Activated naive CD8-positive, alpha-beta T cell (primary cell): ENCODE measurements around the gene RTN4R.
A peak's percentile ranks its signal among the peaks of the same experiment; 100 is the strongest.
"Not testable (repeated sequence)": the region's sequence is repeated elsewhere in the genome, so short reads cannot be mapped to it uniquely, and the experiment has no call there.

Experiments used
- H3K27ac Mint-ChIP-seq: one replicate; pipeline ENCODE4 v1.8.0; 2021; ENCODE audit warnings: mixed read lengths
- H3K27me3 Mint-ChIP-seq: one replicate; pipeline ENCODE4 v1.8.0; 2021; ENCODE audit warnings: mixed read lengths
- H3K36me3 Mint-ChIP-seq: one replicate; pipeline ENCODE4 v1.8.0; 2021; ENCODE audit warnings: mixed read lengths
- H3K4me1 Mint-ChIP-seq: one replicate; pipeline ENCODE4 v1.8.0; 2021; ENCODE audit warnings: low read depth, mixed read lengths
- H3K4me3 Mint-ChIP-seq: one replicate; pipeline ENCODE4 v1.8.0; 2021; ENCODE audit warnings: mild to moderate bottlenecking, mixed read lengths
- H3K9me3 Mint-ChIP-seq: one replicate; pipeline ENCODE4 v1.8.0; 2021; ENCODE audit warnings: low read depth, mixed read lengths

Gene RTN4R

DNA sequence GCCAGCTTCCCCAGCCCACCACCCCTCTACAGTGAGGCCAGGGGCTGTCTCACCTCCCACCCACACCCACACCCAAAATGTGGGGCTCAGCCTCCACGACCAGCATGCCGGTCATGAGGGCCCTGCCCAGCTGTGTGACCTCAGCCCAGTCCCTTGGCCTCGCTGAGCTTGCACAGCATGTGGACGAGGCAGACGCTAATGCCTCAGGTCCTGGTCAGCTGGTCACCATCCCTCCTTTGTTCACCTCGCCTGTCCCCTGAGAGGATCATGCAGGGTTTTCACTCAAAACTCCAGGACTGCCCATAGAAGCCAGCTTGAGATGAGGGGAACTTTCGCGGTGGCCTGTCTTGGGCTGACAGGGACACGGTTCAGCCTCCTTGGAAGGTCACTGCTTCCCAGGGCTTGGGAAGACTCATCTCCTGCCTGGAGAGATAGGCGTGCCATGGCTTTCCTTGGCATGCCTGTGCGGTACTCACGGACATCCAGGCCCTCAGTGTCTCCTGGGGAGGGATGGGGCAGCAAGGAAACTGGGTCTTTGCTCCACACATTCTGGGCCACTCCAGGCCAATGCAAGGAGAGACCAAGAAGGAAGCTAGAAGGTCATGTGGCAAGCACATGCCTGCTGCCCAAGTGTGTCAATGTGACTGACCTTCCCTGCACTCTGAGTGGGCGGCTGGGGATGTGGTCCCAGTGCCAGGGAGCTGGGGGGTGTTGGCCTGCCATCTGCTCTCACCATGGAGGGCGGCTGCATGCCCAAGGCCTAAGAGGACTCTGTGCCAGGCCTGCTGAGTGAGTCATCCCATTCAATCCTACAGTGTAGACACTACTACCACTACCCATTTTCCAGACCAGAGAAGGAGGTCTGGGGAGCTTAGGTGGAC, 3.2 kb upstream of the RTN4R start:
- Mint-ChIP-seq H3K27ac (no peak overlapping the region), H3K27me3 (no peaks in the 10 kb centered on the region), H3K4me1 (peaks cover 6% of the 10 kb centered on the region), H3K4me3 (no peak overlapping the region), H3K36me3 (no peaks in the 10 kb centered on the region), H3K9me3 (no peaks in the 10 kb centered on the region)

DNA sequence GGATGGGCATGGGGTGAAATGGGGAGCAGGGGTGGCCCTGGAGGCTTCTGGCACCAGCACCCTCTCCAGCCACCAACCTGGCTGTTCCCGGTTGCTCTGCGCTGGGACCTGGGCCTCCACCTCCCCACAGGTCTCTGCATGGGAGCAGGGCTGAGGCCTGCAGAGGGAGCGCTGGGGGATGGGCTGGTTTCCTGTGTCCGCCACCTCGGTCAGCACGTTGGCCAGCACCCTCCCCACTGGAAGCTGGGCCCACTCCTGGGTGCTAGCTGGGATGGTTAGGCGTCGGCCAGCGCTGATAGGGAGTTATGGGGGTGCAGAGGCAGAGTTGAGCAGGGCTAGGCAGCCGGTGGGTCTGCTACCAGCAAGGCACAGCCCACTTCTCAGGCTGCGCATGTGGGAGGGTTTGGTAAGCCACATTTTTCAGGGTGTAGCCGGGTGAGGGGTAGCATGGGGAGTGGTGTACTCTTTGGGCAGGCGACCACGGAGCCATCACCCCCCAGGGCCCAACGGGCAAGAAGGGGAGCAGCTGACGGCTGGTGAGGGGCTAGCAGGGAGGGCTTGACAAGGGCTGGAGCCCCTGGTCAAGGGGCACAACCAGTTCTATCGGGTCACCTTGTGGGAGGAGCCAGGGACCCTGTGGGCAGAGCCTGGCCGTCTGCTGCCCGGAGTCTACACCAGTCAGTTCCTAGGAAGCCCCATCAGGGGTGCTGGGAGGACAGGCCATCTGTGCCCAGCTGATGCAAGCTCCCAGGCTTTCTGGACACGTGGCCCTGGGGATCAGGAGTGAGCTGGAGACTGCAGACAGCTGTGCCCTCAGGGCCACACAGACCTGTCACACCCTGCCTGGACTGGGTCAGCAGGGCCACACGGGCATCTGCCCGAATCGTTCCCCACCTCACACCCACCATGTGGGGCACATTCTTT, 2.3 kb upstream of the RTN4R start:
- not testable (repeated sequence) for H3K27ac Mint-ChIP-seq, H3K36me3 Mint-ChIP-seq, H3K4me3 Mint-ChIP-seq, H3K4me1 Mint-ChIP-seq, H3K9me3 Mint-ChIP-seq, H3K27me3 Mint-ChIP-seq

DNA sequence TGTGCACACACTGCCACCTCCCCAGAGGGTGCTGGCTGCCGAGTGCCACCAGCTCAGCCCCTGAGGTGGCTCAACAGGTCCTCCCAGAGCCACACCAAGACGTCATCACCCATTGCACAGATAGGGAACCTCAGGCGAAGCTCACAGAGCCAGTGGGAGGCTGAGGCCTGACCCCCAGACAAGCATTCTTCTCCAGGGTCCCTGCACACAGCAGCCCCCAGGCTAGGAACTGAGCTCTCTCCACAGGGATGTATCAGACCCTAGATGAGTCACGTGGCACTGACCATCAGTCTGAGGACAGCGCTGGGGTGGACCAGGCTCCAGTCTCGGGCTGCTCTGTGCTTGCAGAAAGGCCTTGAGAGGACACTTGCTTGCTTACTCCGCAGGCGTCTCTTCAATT, 1.6 kb upstream of the RTN4R start:
- not testable (repeated sequence) for H3K4me3 Mint-ChIP-seq, H3K27ac Mint-ChIP-seq

DNA sequence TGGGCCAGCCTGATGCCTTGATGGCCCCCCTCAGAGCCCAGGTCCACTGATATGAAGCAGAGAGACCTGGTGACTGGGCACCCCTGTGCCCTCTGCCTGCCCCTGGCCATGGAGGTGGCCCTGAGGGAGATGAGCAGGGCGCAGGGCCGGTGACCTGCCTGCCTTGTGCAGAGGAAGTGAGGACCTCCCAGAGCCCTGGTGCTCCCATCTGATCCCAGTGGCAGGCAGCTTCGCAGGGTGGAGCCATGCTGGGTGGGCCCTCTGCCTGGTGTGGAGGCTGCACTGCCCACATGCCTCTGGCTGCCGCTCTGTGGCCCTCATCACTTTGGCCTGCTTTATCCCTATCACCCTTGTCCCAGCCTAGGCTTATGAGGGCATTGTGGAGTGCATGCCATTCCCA, 1.1 kb upstream of the RTN4R start:
- H3K4me3 Mint-ChIP-seq, H3K36me3 Mint-ChIP-seq, H3K4me1 Mint-ChIP-seq, H3K27ac Mint-ChIP-seq, H3K27me3 Mint-ChIP-seq, H3K9me3 Mint-ChIP-seq: not testable (repeated sequence)

More for the DNA sequence above, 1.6 kb upstream of the RTN4R start:
- not testable (repeated sequence) for H3K9me3 Mint-ChIP-seq, H3K27me3 Mint-ChIP-seq, H3K36me3 Mint-ChIP-seq, H3K4me1 Mint-ChIP-seq

DNA sequence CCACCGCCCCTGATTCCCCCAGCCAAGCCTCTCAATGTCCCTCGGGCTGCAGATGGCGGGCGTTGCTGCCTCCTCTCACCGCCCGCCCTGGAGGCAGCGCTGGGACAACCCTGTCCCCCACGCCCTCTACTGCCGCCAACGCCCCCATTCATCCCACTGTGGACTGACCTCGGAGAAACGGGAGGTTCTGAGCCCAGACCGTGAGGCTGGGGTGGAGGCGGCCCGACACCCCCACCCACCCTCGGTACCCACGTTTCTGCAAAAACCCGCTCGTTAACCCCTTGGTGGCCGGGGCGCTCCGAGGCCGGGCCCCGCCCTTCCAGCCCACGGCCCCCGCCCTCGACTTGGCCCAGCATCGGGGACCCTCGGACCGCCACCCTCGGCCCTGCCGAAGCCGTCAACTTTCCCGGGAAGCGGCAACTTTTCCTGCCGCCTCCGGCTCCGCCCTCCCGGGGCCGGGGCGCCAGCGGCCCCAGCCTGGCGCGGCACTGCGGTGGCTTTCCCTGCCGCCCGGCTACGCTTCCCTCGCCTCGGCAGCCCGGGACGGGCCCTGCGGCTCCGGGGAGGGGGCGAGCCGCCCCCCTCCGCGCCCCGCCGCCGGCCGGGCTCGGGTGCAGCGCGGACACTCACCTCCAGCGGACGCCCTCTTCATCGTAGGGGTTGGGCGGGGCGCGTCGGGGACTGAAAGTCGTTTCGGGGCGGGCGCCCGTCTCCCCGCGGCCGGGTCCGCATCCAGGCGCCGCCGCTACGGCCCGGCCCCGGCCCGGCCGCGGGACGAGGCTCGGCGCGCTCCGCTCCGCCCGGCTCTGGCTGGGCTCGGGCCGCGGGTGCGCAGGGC, 458 bp downstream of the RTN4R start:
- Mint-ChIP-seq H3K27me3 (no peaks in the 10 kb centered on the region), H3K9me3 (no peaks in the 10 kb centered on the region), H3K27ac (no peak overlapping the region), H3K4me1 (peaks cover 6% of the 10 kb centered on the region), H3K4me3 (peak overlapping the region; percentile 35), H3K36me3 (no peaks in the 10 kb centered on the region)

DNA sequence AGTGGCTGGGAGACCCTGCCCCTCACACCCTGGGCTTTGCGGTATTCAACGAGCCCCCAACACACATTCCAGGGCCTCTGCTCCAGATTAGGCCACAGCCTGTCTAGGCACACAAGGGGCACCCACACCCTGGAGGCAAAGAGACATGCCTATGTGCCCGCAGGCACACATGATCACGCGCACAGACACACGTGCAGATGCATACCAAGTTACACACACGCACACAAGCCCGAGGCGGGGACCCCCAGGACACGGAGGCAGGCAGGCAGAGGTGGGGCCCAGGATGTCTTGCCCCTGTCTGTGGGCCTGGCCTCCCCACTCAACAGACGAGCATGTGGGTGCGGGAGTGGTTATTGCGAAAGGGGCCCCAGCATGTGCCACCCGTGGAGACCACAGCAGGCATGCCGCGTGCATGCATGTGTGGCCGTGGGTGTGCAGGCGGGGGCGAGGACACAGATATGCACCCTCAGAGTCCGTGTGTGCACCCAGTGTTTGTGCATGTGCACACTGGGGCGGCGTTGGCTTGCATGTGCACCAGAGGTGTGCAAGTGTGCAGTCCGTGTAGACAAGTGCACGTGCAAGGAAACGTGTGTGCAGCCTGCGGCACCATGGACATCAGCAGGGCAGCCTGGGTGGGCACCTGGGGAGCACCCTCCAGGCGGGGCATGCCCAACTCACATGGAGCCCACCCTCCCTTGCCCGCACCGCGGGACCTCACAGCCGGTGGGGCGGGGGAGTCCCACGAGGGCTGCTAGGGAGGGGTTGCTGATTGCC, 1.3 kb downstream of the RTN4R start:
- not testable (repeated sequence) for H3K27ac Mint-ChIP-seq

DNA sequence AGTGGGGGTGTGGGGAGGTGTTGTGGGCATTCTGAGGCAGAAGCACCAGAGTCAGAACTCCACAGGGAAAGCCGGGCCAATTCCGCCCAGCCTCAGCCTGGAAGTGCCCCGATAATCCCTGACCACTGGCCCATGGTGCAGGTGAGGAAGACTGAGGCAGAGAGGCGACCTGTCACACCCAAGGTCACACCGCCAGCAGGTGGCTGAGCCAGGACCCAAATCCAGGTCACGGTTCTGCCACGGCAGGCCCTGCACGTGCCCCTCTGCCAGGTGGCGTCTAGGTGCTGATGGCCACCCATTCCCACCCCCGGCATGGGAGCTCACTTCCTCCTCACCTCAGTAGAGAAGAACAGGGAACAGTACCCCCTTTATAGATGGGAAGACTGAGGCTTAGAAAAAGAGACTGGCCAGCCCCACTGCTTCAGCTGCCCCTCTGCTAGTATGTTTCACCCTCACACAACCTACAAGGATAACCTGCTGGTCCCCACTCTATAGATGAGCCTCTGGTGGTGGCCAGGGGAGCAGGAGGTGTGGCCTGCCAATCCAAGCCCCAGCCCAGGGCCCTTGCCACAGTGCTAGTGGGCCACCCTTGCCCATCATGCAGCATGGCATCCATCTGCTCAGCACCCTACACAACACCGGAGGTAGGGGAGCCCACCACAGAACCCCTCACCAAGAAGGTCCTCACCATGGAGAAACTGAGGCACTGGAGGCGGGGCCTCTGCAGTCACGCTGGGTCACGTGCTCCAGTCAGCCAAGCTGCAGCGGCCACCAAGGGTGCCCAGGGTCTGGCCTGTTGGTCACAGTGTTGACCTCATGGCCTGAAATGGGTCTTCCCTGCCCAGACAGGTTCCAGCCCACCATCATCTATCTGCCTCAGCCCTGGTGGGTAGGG, 2.1 kb downstream of the RTN4R start:
- H3K27me3 Mint-ChIP-seq, H3K36me3 Mint-ChIP-seq, H3K9me3 Mint-ChIP-seq, H3K27ac Mint-ChIP-seq, H3K4me1 Mint-ChIP-seq: not testable (repeated sequence)
- H3K4me3 Mint-ChIP-seq = peak overlapping the region; percentile 56

More for the DNA sequence above, 1.3 kb downstream of the RTN4R start:
- not testable (repeated sequence) for H3K9me3 Mint-ChIP-seq, H3K36me3 Mint-ChIP-seq, H3K4me1 Mint-ChIP-seq, H3K27me3 Mint-ChIP-seq
- peak overlapping the region; percentile 56 for H3K4me3 Mint-ChIP-seq

DNA sequence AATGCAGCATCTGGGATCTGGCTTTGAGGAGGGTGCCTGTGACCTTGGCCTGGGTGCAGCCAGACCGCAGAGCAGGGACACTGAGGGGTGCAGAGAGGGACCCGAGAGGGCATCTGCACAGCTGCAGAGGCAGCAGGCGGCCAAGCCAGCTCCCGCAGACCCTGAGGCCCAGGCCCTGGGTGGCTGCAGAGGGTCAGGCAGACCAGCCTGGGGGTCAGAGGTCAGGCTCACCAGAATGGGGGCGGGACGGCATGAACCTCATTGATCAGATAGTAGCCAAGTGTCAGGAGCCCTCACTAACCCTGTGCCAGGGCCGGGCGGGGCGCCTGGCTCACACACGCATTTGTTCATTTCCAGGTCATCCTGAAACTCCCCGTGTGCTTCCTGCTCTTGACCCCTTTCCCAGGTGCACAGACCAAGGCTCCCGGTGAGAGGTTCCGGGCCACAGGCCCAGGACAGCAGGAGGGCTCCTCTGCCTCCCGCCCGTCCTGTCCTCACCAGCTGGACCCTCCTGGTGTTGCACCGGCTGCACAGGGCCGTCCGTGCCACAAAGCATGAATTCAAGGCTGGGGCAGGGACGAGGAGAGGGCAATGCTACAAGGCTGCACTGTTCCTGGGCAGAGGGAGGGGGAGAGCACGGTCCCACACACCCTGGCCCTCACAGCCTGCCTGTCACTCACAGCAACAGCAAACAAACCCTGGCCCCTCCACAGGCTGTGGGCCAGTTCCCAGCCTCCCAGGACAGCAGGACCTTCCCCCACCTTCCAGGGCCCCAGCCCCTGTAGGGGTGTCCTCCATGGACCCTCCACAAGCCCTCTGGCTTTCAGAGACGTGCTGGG, 3.3 kb downstream of the RTN4R start:
- Mint-ChIP-seq H3K4me3 (no peak overlapping the region), H3K36me3 (no peaks in the 10 kb centered on the region), H3K9me3 (no peaks in the 10 kb centered on the region), H3K27ac (no peak overlapping the region), H3K4me1 (peaks cover 6% of the 10 kb centered on the region), H3K27me3 (no peaks in the 10 kb centered on the region)

DNA sequence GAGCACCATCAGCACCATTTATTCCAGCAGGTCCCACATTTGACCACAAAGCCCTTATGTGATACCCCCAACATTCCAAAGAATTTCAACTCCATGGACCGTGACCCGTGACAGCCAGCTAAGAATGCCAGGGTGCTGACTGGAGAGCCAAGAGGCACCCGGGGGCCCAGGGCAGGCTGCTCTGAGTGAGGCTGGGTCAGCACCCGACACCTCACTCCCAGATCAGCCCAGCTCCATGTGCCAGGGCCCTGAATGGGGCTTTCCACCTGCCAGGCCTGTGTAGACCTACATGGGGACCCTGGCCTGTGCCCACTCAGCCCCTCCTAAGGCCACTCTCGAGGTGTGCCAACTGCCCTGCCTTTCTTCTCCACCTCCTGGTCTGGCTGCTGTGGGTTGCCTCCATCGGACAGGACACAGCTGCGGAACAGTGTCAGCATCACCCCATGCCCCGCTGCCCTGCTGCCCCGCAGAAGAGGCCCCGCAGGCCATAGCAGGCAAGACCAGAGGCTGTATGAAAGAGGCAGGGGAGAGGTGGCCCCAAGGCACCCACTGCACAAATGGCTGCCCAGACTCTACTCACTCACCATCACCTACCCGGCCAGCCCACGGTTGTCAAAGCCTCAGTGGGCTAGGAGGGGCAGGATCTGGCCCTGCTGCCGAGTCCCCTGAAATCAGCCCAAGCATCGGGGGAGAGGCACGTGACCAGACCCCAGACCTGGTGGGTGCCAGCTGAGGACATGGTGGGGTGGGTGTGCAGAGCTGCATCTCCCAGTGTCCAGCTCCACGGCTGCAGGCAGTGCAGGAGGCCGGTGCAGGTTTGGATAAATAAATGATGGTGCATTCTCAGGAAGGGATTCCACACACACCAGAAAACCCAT, 4.5 kb downstream of the RTN4R start:
- H3K4me1 Mint-ChIP-seq, H3K9me3 Mint-ChIP-seq, H3K27me3 Mint-ChIP-seq, H3K36me3 Mint-ChIP-seq, H3K4me3 Mint-ChIP-seq, H3K27ac Mint-ChIP-seq: not testable (repeated sequence)

DNA sequence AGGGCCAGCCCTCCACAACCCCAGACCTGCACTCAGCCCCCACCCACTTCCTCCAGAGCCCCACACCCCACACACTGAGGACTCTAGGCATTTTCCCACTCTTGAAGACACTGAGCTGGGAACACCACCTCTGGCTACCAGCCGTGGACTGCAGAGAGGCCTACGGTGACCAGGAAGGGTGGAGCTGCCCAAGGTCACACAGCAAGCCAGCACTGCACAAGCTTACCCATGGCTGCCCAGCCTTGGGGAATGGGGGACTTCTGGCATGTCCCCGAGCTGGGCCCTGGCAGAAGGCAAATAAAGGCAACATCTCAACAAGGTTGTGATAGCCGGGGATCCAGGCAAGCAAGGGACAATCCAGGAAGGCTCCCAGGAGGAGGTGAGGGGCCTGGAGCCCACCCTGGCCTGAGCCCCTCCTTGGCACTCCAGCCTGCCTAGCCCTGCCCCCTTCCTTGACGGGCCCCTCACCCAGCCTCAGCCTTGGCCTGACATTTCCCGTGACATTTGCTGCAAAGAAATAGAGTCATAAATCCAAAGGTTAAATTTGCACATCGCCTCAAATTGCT, 5.5 kb downstream of the RTN4R start:
- peaks cover 3% of the 10 kb centered on the region for H3K4me1 Mint-ChIP-seq
- H3K27me3 Mint-ChIP-seq = no peaks in the 10 kb centered on the region
- no peaks in the 10 kb centered on the region for H3K36me3 Mint-ChIP-seq
- no peak overlapping the region for H3K27ac Mint-ChIP-seq
- no peak overlapping the region for H3K4me3 Mint-ChIP-seq
- no peaks in the 10 kb centered on the region for H3K9me3 Mint-ChIP-seq

DNA sequence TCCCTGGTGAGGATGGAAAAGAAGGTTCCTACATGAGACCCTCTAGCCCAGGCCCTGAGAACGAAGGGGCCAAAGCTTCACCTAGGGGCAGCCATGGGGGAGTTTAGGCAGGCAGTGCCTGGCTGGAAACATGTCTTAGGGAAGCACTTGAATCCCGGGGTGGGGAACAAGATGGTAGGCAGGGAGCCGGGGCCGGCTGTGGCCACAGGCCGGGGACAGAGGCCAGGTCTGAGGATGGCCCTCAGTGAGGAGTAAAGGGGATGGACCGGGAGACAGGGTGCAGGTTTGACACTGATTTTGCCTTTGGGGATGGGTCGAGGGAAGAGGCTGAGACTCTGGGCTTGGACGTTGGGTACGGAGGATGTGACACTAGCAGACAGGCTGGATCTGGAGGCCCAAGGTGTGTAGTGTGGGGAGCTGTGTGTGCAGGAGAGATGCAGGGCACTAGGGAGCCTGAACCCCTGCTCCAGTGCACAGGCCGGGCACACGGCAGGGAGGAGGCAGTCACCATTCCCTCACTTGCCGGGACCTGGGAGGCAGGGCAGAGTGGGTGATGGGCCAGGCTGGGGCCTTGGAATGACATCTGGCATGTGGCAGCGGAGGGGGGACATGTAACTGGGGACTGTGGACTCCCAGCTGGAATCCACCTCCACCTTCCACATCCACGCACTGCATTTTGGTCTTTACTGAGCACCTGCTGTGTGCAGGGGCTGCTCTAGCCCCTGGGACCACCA, 6.1 kb downstream of the RTN4R start:
- Mint-ChIP-seq H3K9me3 (no peaks in the 10 kb centered on the region), H3K27me3 (no peaks in the 10 kb centered on the region), H3K4me1 (peaks cover 3% of the 10 kb centered on the region), H3K4me3 (no peak overlapping the region), H3K27ac (no peak overlapping the region), H3K36me3 (no peaks in the 10 kb centered on the region)
